K562 (cell line): ENCODE data around the gene ZNF165. TPM values are rescaled to one million over a fixed set of nuclear protein-coding genes. Genes with fewer than 3 reads are reported as not detected.

ENCODE experiments used
- ATAC-seq: fragments of 200-7000 bp; cut with Tn5 transposase; 3 replicates; pipeline ENCODE4 v1.9.1; 2020; ENCODE audit warnings: moderate library complexity
- BruUV-seq: library from RNA; stranded (reverse); fragments of 400-500 nt; replicated peaks from 2 replicates; lab custom pipeline; 2021; lab: Mats Ljungman, UMichigan
- CTCF ChIA-PET: fragments of 300-600 bp; formaldehyde crosslinking; extraction: SDS; loops from one replicate; lab custom pipeline; 2021; ENCODE audit warnings: low intra/inter-chr PET ratio; lab: Yijun Ruan, JAX
- POLR2A ChIA-PET: fragments of 300-600, 350-650 bp; sonication (Branson Sonifier 250); formaldehyde crosslinking; extraction: SDS; loops from one replicate; lab custom pipeline; 2021; ENCODE audit warnings: antibody characterized with exemption, inconsistent platforms; lab: Yijun Ruan, JAX
- DNase-seq, 4 experiments: peaks; one replicate each; pipeline versions ENCODE4 v3.0.0 to v3.0.0-alpha.2; 2011 to 2018; ENCODE audit warnings: low spot score in 3 of 4, mixed read lengths in 3 of 4; ENCODE audit errors: extremely low read depth in 1 of 4
- FAIRE-seq: peaks from 2 replicates; lab custom pipeline; 2011; peaks lifted over from hg19 to GRCh38; lab: Jason Lieb, UNC
- H2AFZ ChIP-seq: 2 replicates; pipeline ENCODE4 v1.6.0; 2011; ENCODE audit warnings: low read depth, low read length, control low read depth, inconsistent platforms
- H3K27ac ChIP-seq: fragments of 200-600 bp; 3 replicates; pipeline ENCODE4 v1.8.0; 2011; ENCODE audit warnings: low read depth, mild to moderate bottlenecking, control low read depth, inconsistent platforms, low read length, moderate library complexity, mixed read lengths; ENCODE audit errors: extremely low read depth
- H3K27me3 ChIP-seq, 2 experiments: fragments of 300-600 bp in 1 of 2; 2 replicates in 1 of 2; 3 replicates in 1 of 2; pipeline versions ENCODE4 v1.6.0 to v1.8.0; 2011; ENCODE audit warnings: inconsistent platforms in 2 of 2, low read length in 2 of 2, mild to moderate bottlenecking in 1 of 2, mixed read lengths in 1 of 2, moderate library complexity in 1 of 2; ENCODE audit not compliant: control insufficient read depth in 2 of 2, insufficient read depth in 2 of 2
- H3K36me3 ChIP-seq: fragments of 300-600 bp; 3 replicates; pipeline ENCODE4 v1.8.0; 2011; ENCODE audit warnings: mild to moderate bottlenecking, low read length, inconsistent platforms; ENCODE audit not compliant: control insufficient read depth, insufficient read depth
- H3K4me1 ChIP-seq, 2 experiments: fragments of 200-600 bp in 1 of 2; replicated peaks in 1 of 2; 2 replicates in 1 of 2; 3 replicates in 1 of 2; pipeline versions ENCODE4 v1.5.1 to v1.8.0; 2011; ENCODE audit warnings: inconsistent platforms in 2 of 2, low read length in 2 of 2, mild to moderate bottlenecking in 1 of 2, mixed read lengths in 1 of 2, moderate library complexity in 1 of 2; ENCODE audit not compliant: control insufficient read depth in 2 of 2, insufficient read depth in 2 of 2
- H3K4me2 ChIP-seq: 2 replicates; pipeline ENCODE4 v1.6.1; 2011; ENCODE audit warnings: low read length, control low read depth, inconsistent platforms, mixed read lengths; ENCODE audit not compliant: insufficient read depth
- H3K4me3 ChIP-seq: fragments of 200-600 bp; sonication (generic), shearing (Covaris generic); 2 replicates; pipeline ENCODE4 v1.5.1; 2016; ENCODE audit warnings: control low read depth, inconsistent platforms
- H3K79me2 ChIP-seq: fragments of 200-600 bp; 3 replicates; pipeline ENCODE4 v1.8.0; 2011; ENCODE audit warnings: low read length, inconsistent platforms; ENCODE audit not compliant: control insufficient read depth, insufficient read depth
- H3K9ac ChIP-seq, 2 experiments: 2 replicates each; pipeline versions ENCODE4 v1.6.0 to v1.6.1; 2011; ENCODE audit warnings: low read depth in 2 of 2, low read length in 2 of 2, control low read depth in 1 of 2, inconsistent platforms in 1 of 2, mild to moderate bottlenecking in 1 of 2, mixed read lengths in 1 of 2; ENCODE audit not compliant: insufficient read depth in 1 of 2
- H3K9me1 ChIP-seq: one replicate; pipeline ENCODE4 v1.6.0; 2011; ENCODE audit warnings: inconsistent platforms, mild to moderate bottlenecking, low read length, moderate library complexity; ENCODE audit not compliant: control insufficient read depth, insufficient read depth
- H3K9me3 ChIP-seq: replicated peaks from 2 replicates; pipeline ENCODE4 v1.5.1; 2011; ENCODE audit warnings: low read depth, low read length, inconsistent platforms; ENCODE audit not compliant: control insufficient read depth, insufficient read depth
- H4K20me1 ChIP-seq: replicated peaks from 2 replicates; pipeline ENCODE4 v1.6.1; 2011; ENCODE audit warnings: low read length, inconsistent platforms, mixed read lengths; ENCODE audit not compliant: control insufficient read depth, insufficient read depth
- CSDE1 ChIP-seq, 2 experiments: fragments of 450-650 bp; IDR thresholded peaks; 2 replicates each; pipeline ENCODE4 v1.6.1; 2016; ENCODE audit warnings: mild to moderate bottlenecking in 1 of 2
- ERF ChIP-seq: fragments of 450-650 bp; formaldehyde crosslinking; IDR thresholded peaks from 2 replicates; pipeline ENCODE4 v1.4.0; 2020; ENCODE audit warnings: mild to moderate bottlenecking, mixed read lengths
- FOS ChIP-seq: IDR thresholded peaks from 3 replicates; pipeline ENCODE4 v1.6.1; 2011; ENCODE audit not compliant: insufficient read length; ENCODE audit errors: extremely low read depth
- GATAD2A ChIP-seq: fragments of 450-650 bp; IDR thresholded peaks from 2 replicates; pipeline ENCODE4 v1.6.1; 2017
- HSF4 ChIP-seq: fragments of 250-450 bp; sonication (Bioruptor Pico); IDR thresholded peaks from 2 replicates; pipeline ENCODE4 v2.1.2; 2022; ENCODE audit warnings: mild to moderate bottlenecking, moderate library complexity, borderline replicate concordance
- KAT7 ChIP-seq: sonication (generic); formaldehyde crosslinking; IDR thresholded peaks from 2 replicates; pipeline ENCODE4 v1.8.0; 2022; ENCODE audit warnings: missing genetic modification reagents, mild to moderate bottlenecking, borderline replicate concordance
- KHSRP ChIP-seq: fragments of 450-650 bp; IDR thresholded peaks from 2 replicates; pipeline ENCODE4 v1.6.1; 2017
- NCOR1 ChIP-seq: fragments of 450-650 bp; IDR thresholded peaks from 2 replicates; pipeline ENCODE4 v1.6.1; 2016; ENCODE audit warnings: mild to moderate bottlenecking, moderate library complexity
- NFYB ChIP-seq: IDR thresholded peaks from 2 replicates; pipeline ENCODE4 v1.6.1; 2011; ENCODE audit warnings: mild to moderate bottlenecking, moderate library complexity; ENCODE audit not compliant: insufficient read length; ENCODE audit errors: extremely low read depth
- PCBP2 ChIP-seq: fragments of 200-400 bp; formaldehyde crosslinking; IDR thresholded peaks from 2 replicates; pipeline ENCODE4 v1.6.1; 2018; ENCODE audit warnings: low read length, low read depth, mild to moderate bottlenecking, moderate library complexity; ENCODE audit not compliant: poor library complexity, severe bottlenecking
- PML ChIP-seq: IDR thresholded peaks from 2 replicates; pipeline ENCODE4 v1.6.1; 2012; ENCODE audit warnings: low read length, inconsistent platforms
- POU5F1 ChIP-seq: fragments of 150-350 bp; IDR thresholded peaks from 2 replicates; pipeline ENCODE4 v1.6.1; 2014; ENCODE audit warnings: borderline replicate concordance, low read length, low read depth, mild to moderate bottlenecking; ENCODE audit not compliant: partially characterized antibody
- RUNX1 ChIP-seq: sonication (generic); IDR thresholded peaks from 2 replicates; pipeline ENCODE4 v1.6.1; 2016; ENCODE audit warnings: antibody characterized with exemption, low read depth
- ZC3H11A ChIP-seq: IDR thresholded peaks from 2 replicates; pipeline ENCODE4 v1.6.1; 2012; ENCODE audit warnings: low read depth, low read length, improper control_type of control experiment
- ZNF444 ChIP-seq: fragments of 250-450 bp; sonication (Bioruptor Pico); IDR thresholded peaks from 2 replicates; pipeline ENCODE4 v1.4.0; 2020; ENCODE audit warnings: mild to moderate bottlenecking, moderate library complexity
- ZNF445 ChIP-seq: fragments of 250-450 bp; sonication (Bioruptor Pico); IDR thresholded peaks from 2 replicates; pipeline ENCODE4 v1.4.0; 2020; ENCODE audit warnings: low read depth, mild to moderate bottlenecking, moderate library complexity
- WGBS: fragments of 100-300 bp; shearing (Covaris generic); methylation state at CpG from one replicate; pipeline ENCODE4 v1.1.6; 2016; ENCODE audit warnings: low coverage, mixed read lengths; ENCODE audit not compliant: insufficient coverage; ENCODE audit errors: missing lambda C conversion rate; 5-methylcytosine and 5-hydroxymethylcytosine counted together
- in situ Hi-C: fragments of 300-500 bp; cut with MboI; formaldehyde crosslinking; loops from 4 replicates; pipeline ENCODE4 v1.15.0; 2018; ENCODE audit warnings: inconsistent platforms, mixed read lengths
- intact Hi-C: fragments of 100-400 bp; cut with micrococcal nuclease; formaldehyde crosslinking; loops from 2 replicates; pipeline ENCODE4 v1.14.2; 2022
- polyA plus RNA-seq, 8 experiments: library from polyadenylated mRNA; depleted of rRNA in 4 of 8; stranded (reverse) in 5 of 8; unstranded in 3 of 8; fragments of >200 nt; fragmentation: Nextera tagmentation in 2 of 8; fragmentation: Illumina TruSeq in 1 of 8; extraction: Ambion mirVana in 2 of 8; extraction: Trizol in 1 of 8; gene quantifications; 2 replicates each; pipeline versions ENCODE4 v1.2.1 to v1.2.3, GENCODE V29; 2011 to 2014; ENCODE audit warnings: inconsistent platforms in 1 of 8, missing spikeins in 1 of 8
- total RNA-seq, 7 experiments: library from RNA; depleted of rRNA in 6 of 7; stranded (reverse); fragments of >200 nt in 6 of 7; fragmentation: Illumina TruSeq in 2 of 7; extraction: Trizol in 2 of 7; gene quantifications; 2 replicates each; pipeline versions ENCODE4 v1.2.1 to v1.2.3, GENCODE V29; 2011 to 2021; ENCODE audit warnings: low replicate concordance in 1 of 7
- TF ChIP-seq, protein P1 (sequence below): IDR thresholded peaks from 2 replicates; pipeline ENCODE4 v1.6.1; 2016; ENCODE audit warnings: missing genetic modification characterization, missing compliant biosample characterization

ZNF165 gene
- total and polyA plus RNA-seq, 9 of the 15 experiments (the other 6 are each of a cell fraction or from before 2014, with no cell fraction given): 0.82 to 3.6 (median 1.2) TPM

- in situ Hi-C loops: no loop called here
- Histone ChIP-seq H3K79me2 (peaks cover 53% of the 10 kb centered on the region), H3K4me2 (no peak overlapping the region), H4K20me1 (no peaks in the 10 kb centered on the region), H3K27me3 (no peaks in the 10 kb centered on the region), H3K9ac (no peak overlapping the region), H3K36me3 (peaks cover 95% of the 10 kb centered on the region), H2AFZ (no peak overlapping the region), H3K27ac (no peak overlapping the region), H3K9me1 (no peaks in the 10 kb centered on the region), H3K4me1 (peaks cover 0 to 4% of the 10 kb centered on the region in 2 experiments; a peak in 3 of 5 replicates), H3K9me3 (no peaks in the 10 kb centered on the region), H3K4me3 (no peak overlapping the region)
- ATAC-seq: no peak
- WGBS: 94% methylated on average over 6 of the region's 6 CpGs
- TF ChIP-seq PCBP2 (no peak), HSF4 (CRISPR knock-in tag) (no peak), NCOR1 (no peak), ZNF444 (CRISPR knock-in tag) (no peak), RUNX1 (no peak), CSDE1 (IDR thresholded peaks at IDR 0.05) (no peak), ZC3H11A (no peak), NFYB (no peak), FOS (no peak), ERF (CRISPR knock-in tag) (no peak), GATAD2A (no peak), PML (no peak), ZNF445 (no peak), POU5F1 (no peak), KAT7 (CRISPR knock-in tag) (no peak), KHSRP (no peak)
- TF ChIP-seq, protein P1, sequence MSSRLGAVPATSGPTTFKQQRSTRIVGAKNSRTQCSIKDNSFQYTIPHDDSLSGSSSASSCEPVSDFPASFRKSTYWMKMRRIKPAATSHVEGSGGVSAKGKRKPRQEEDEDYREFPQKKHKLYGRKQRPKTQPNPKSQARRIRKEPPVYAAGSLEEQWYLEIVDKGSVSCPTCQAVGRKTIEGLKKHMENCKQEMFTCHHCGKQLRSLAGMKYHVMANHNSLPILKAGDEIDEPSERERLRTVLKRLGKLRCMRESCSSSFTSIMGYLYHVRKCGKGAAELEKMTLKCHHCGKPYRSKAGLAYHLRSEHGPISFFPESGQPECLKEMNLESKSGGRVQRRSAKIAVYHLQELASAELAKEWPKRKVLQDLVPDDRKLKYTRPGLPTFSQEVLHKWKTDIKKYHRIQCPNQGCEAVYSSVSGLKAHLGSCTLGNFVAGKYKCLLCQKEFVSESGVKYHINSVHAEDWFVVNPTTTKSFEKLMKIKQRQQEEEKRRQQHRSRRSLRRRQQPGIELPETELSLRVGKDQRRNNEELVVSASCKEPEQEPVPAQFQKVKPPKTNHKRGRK: no peak
- intact Hi-C loops: no loop called here
- ChIA-PET POLR2A (interaction anchor here (0.6 to 1.5 kb wide), 5 partner anchors 8 to 211 kb away, joined by 3 to 7 read pairs (median 3); partner anchors contain the start of gene ZSCAN31), CTCF (no interaction called here)
- BruUV-seq: no TSS peak
- no peak for FAIRE-seq
- DNase-seq: no peak
These were observed 44.6 kb downstream of the ZNF165 start for GRCh38 chr6:28124971-28125353.
